Panc1 (cell line): ENCODE results near the gene LRP11.

ENCODE experiments used
- POLR2AphosphoS5 ChIP-seq: IDR thresholded peaks from 2 replicates; pipeline ENCODE4 v1.6.1; 2012; ENCODE audit warnings: mild to moderate bottlenecking, low read depth, low read length, moderate library complexity
- REST ChIP-seq, 2 experiments: IDR thresholded peaks; 2 replicates each; pipeline ENCODE4 v1.6.1; 2011 to 2012; ENCODE audit warnings: low read depth in 2 of 2, control low read depth in 1 of 2, low read length in 1 of 2, mild to moderate bottlenecking in 1 of 2, moderate library complexity in 1 of 2; ENCODE audit not compliant: insufficient read depth in 1 of 2
- TF ChIP-seq, protein P1 (sequence below): fragments of 450-650 bp; IDR thresholded peaks from 2 replicates; pipeline ENCODE4 v1.5.1; 2017; ENCODE audit warnings: mild to moderate bottlenecking

- TF ChIP-seq, protein P1, sequence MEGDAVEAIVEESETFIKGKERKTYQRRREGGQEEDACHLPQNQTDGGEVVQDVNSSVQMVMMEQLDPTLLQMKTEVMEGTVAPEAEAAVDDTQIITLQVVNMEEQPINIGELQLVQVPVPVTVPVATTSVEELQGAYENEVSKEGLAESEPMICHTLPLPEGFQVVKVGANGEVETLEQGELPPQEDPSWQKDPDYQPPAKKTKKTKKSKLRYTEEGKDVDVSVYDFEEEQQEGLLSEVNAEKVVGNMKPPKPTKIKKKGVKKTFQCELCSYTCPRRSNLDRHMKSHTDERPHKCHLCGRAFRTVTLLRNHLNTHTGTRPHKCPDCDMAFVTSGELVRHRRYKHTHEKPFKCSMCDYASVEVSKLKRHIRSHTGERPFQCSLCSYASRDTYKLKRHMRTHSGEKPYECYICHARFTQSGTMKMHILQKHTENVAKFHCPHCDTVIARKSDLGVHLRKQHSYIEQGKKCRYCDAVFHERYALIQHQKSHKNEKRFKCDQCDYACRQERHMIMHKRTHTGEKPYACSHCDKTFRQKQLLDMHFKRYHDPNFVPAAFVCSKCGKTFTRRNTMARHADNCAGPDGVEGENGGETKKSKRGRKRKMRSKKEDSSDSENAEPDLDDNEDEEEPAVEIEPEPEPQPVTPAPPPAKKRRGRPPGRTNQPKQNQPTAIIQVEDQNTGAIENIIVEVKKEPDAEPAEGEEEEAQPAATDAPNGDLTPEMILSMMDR = no peak
- TF ChIP-seq POLR2AphosphoS5 (no peak), REST (IDR thresholded peaks at IDR 0.05; ENCODE audit: insufficient read depth in 1 of 2, low read depth in 2 of 2, low read length in 1 of 2) (no peak)
These were observed 6.6 kb downstream of the LRP11 start for GRCh38 chr6:149857541-149857940.
